Tibial nerve (tissue), 4 donors: ENCODE results near the gene HCK.

Experiments
- EP300 ChIP-seq, 2 donors: sonication (generic); formaldehyde crosslinking; IDR thresholded peaks; one replicate each; pipeline ENCODE4 v1.6.1; 2017; ENCODE audit warnings: antibody characterized with exemption in 2 of 2, mild to moderate bottlenecking in 1 of 2
- POLR2A ChIP-seq, 2 donors: fragments of 450-650 bp; IDR thresholded peaks; one replicate each; pipeline ENCODE4 v1.6.1; 2017; ENCODE audit warnings: antibody characterized with exemption in 2 of 2, mild to moderate bottlenecking in 2 of 2, moderate library complexity in 2 of 2
- TF ChIP-seq, protein P1 (sequence below), 5 experiments: fragments of 200-600 bp in 3 of 5; fragments of 450-650 bp in 2 of 5; sonication (generic) in 3 of 5; IDR thresholded peaks; one replicate each; pipeline ENCODE4 v1.5.1; 2016 to 2019; ENCODE audit warnings: antibody characterized with exemption in 5 of 5, mild to moderate bottlenecking in 3 of 5, moderate library complexity in 2 of 5

DNA sequence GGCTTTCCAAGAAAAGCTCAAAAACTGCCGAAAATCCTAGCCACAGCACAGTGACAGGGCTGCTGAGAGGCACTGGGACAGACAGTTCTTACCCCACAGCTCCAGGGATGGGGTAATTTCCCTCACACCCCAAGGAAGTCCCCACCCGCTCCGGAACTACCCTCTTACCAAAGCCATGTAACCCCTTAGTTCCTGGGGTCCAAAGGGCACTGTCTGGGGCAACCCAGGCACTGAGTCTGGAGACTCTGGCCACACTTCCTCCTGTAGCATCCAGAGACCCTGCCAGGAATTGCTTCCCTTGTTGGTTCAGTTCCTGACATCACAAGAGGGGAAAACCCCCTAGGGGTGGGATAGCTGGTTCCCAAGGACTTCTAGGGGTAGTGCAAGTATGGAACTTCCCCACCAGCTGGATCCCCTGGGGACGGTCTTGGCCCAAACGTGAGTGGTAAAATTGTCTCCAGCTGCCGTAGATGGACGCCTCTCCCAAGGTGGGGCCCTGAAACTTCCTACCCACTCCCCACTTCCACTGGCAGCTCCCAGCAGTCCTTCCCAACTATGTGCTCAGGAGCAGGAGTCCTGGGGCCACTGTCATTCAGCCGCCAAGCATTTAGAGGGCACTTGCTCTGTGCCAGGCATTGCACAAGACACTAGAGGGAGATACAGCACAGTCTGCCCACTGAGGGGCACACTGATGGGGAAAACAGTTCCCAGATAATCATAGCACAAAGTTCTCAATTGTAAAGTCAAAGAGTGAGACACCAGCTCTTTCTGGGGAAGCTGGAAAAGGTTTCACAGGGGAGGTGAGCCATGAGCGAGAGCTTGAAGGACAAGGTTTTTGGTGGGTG is 17.2 kb upstream of the HCK start:
- TF ChIP-seq, protein P1, sequence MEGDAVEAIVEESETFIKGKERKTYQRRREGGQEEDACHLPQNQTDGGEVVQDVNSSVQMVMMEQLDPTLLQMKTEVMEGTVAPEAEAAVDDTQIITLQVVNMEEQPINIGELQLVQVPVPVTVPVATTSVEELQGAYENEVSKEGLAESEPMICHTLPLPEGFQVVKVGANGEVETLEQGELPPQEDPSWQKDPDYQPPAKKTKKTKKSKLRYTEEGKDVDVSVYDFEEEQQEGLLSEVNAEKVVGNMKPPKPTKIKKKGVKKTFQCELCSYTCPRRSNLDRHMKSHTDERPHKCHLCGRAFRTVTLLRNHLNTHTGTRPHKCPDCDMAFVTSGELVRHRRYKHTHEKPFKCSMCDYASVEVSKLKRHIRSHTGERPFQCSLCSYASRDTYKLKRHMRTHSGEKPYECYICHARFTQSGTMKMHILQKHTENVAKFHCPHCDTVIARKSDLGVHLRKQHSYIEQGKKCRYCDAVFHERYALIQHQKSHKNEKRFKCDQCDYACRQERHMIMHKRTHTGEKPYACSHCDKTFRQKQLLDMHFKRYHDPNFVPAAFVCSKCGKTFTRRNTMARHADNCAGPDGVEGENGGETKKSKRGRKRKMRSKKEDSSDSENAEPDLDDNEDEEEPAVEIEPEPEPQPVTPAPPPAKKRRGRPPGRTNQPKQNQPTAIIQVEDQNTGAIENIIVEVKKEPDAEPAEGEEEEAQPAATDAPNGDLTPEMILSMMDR (IDR thresholded peaks at IDR 0.05) = peak in 1 of 5 experiments; percentile 18
- no peak for TF ChIP-seq EP300 (IDR thresholded peaks at IDR 0.05)
- TF ChIP-seq POLR2A (IDR thresholded peaks at IDR 0.05) = no peak
